Measurements from ENCODE around the gene FGF22.

The FGF22 gene

DNA sequence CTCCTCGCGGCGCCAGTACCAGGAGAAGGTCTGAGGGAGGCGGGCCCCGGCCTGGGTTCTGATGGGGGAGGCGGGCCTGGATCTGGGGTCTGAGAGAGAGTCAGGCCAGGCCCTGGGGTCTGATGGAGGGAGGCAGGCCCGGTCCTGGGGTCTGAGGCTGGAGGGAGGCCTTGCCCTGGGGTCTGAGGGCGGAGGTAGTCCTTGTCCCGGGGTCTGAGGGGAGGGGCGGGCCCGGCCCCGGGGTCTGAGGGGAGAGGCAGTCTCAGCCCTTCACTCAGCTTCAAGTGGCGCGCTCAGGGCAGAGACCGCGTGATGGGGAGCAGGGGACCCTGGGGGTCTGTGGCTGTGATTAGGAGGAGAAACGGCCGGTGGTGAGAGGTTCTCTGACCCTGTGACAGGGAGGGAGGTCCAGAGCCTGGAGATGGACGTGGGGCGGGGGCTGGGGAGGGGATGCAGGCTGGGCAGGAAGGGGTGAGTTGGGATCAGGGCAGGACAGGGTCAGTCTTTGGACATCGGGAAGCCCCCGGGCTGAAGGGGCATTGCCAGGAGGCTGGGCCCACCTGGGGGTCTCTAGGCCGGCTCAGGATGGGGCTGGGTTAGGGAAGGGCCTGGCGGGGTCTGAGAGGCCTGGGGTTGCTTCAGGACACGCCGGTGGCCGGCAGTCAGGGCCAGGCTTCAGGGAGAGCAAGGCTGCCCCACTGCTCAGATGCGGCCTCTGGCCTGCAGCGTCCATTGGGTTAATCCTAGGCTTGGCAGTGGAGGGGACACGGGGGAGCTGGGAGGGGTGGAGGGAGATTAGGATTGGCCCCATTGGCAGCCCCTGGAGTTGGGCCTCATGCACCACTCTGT lies 31.3 kb upstream of the FGF22 start:
- no peak overlapping the region for H3K4me3 ChIP-seq (ENCODE audit: low read depth, low read length)
- no peak for DNase-seq (ENCODE audit: low read depth)
- TF ChIP-seq, protein P1, sequence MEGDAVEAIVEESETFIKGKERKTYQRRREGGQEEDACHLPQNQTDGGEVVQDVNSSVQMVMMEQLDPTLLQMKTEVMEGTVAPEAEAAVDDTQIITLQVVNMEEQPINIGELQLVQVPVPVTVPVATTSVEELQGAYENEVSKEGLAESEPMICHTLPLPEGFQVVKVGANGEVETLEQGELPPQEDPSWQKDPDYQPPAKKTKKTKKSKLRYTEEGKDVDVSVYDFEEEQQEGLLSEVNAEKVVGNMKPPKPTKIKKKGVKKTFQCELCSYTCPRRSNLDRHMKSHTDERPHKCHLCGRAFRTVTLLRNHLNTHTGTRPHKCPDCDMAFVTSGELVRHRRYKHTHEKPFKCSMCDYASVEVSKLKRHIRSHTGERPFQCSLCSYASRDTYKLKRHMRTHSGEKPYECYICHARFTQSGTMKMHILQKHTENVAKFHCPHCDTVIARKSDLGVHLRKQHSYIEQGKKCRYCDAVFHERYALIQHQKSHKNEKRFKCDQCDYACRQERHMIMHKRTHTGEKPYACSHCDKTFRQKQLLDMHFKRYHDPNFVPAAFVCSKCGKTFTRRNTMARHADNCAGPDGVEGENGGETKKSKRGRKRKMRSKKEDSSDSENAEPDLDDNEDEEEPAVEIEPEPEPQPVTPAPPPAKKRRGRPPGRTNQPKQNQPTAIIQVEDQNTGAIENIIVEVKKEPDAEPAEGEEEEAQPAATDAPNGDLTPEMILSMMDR (conservative IDR thresholded peaks at IDR 0.05; ENCODE audit: low read depth, low read length): no peak

GRCh38 chr19:609004-609346 lies 30.7 kb upstream of the FGF22 start:
- H3K4me3 ChIP-seq (ENCODE audit: low read depth, low read length): no peak overlapping the region
- TF ChIP-seq, protein P1 (conservative IDR thresholded peaks at IDR 0.05; ENCODE audit: low read depth, low read length): no peak
- no peak for DNase-seq (ENCODE audit: low read depth)

- TF ChIP-seq, protein P1 (conservative IDR thresholded peaks at IDR 0.05; ENCODE audit: low read depth, low read length): no peak
- no peak overlapping the region for H3K4me3 ChIP-seq (ENCODE audit: low read depth, low read length)
Measured at GRCh38 chr19:610071-610800, 29.4 kb upstream of the FGF22 start.

GRCh38 chr19:610801-611480 lies 28.7 kb upstream of the FGF22 start:
- peak overlapping the region; percentile 28 for H3K4me3 ChIP-seq (ENCODE audit: low read depth, low read length)

More at GRCh38 chr19:610071-610800, 29.4 kb upstream of the FGF22 start:
- peak; percentile 56 for DNase-seq (ENCODE audit: low read depth)

GRCh38 chr19:611481-611868 lies 28.2 kb upstream of the FGF22 start:
- H3K4me3 ChIP-seq (ENCODE audit: low read depth, low read length): peak overlapping the region; percentile 28
- DNase-seq (ENCODE audit: low read depth): peak; percentile 93

More at GRCh38 chr19:610801-611480, 28.7 kb upstream of the FGF22 start:
- TF ChIP-seq, protein P1 (conservative IDR thresholded peaks at IDR 0.05; ENCODE audit: low read depth, low read length): no peak
- peak; percentile 95 for DNase-seq (ENCODE audit: low read depth)

GRCh38 chr19:612941-613340 lies 26.7 kb upstream of the FGF22 start:
- TF ChIP-seq, protein P1 (conservative IDR thresholded peaks at IDR 0.05; ENCODE audit: low read depth, low read length): no peak
- H3K4me3 ChIP-seq (ENCODE audit: low read depth, low read length): no peak overlapping the region
- DNase-seq (ENCODE audit: low read depth): no peak

More at GRCh38 chr19:611481-611868, 28.2 kb upstream of the FGF22 start:
- TF ChIP-seq, protein P1 (conservative IDR thresholded peaks at IDR 0.05; ENCODE audit: low read depth, low read length): no peak
